ENCODE measurements around the gene SKAP2. TPM values are rescaled to one million over a fixed set of nuclear protein-coding genes. Genes with fewer than 3 reads are reported as not detected.
"Not testable (repeated sequence)": the region's sequence is repeated elsewhere in the genome, so short reads cannot be mapped to it uniquely, and the experiment has no call there.

SKAP2 gene
- polyA plus RNA-seq, 1 experiment = 16.0 TPM

- CTCF ChIA-PET = interaction anchor here (0.7 to 6.5 kb wide), 31 partner anchors 10 to 481 kb away, joined by 3 to 93 read pairs (median 5); partner anchors contain the start of genes HOXA1, HOXA4, HOXA5 and HOXA7
- DNase-seq (ENCODE audit: low read depth, low spot score) = no peak
- no peak overlapping the region for H3K4me3 ChIP-seq (ENCODE audit: low read depth, low read length)
- peak; percentile 69 for TF ChIP-seq CTCF (IDR thresholded peaks at IDR 0.05; ENCODE audit: low read depth, low read length)
- POLR2A ChIA-PET = no interaction called here
- no peak overlapping the region for H3K27ac ChIP-seq (ENCODE audit: low read depth, low read length)
- no peaks in the 10 kb centered on the region for H3K27me3 ChIP-seq (ENCODE audit: control insufficient read depth, insufficient read depth, low read length)
- H3K9me3 ChIP-seq (ENCODE audit: control insufficient read depth, insufficient read depth, low read length) = no peaks in the 10 kb centered on the region
Observed at GRCh38 chr7:26853788-26854393, 10.5 kb downstream of the SKAP2 start.

DNA sequence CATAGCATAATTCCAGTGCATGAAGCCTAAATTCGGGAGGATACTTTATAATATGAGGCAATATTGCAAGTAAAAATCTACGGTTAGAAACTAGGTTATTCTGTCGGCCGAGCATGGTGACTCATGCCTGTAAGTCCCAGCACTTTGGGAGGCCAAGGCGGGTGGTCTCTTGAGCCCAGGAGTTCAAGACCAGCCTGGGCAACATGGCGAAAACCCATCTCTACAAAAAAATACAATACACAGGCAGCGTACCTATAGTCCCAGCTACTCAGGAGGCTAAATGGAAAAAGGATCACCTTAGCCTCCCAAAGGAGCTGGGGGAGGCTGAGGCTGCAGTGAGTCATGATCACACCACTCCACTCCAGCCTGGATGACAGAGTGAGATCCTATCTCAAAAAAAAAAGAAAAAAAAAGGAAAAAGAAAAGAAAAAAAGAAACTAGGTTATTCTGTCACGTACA lies 14.2 kb downstream of the SKAP2 start:
- Histone ChIP-seq H3K9me3 (ENCODE audit: control insufficient read depth, insufficient read depth, low read length) (no peaks in the 10 kb centered on the region), H3K27me3 (ENCODE audit: control insufficient read depth, insufficient read depth, low read length) (no peaks in the 10 kb centered on the region), H3K27ac (ENCODE audit: low read depth, low read length) (no peak overlapping the region), H3K4me3 (ENCODE audit: low read depth, low read length) (no peak overlapping the region)
- TF ChIP-seq CTCF (IDR thresholded peaks at IDR 0.05; ENCODE audit: low read depth, low read length) = no peak
- DNase-seq (ENCODE audit: low read depth, low spot score) = no peak
- CTCF ChIA-PET = interaction anchor here (0.8 to 1.5 kb wide), 2 partner anchors 168 to 292 kb away, joined by 3 to 5 read pairs; no protein-coding TSS in a partner anchor
- POLR2A ChIA-PET = no interaction called here

- no peaks in the 10 kb centered on the region for H3K9me3 ChIP-seq (ENCODE audit: control insufficient read depth, insufficient read depth, low read length)
- no peak for DNase-seq (ENCODE audit: low read depth, low spot score)
- CTCF ChIA-PET = interaction anchor here (0.7 to 1.5 kb wide), 5 partner anchors 9 to 951 kb away, joined by 3 to 5 read pairs (median 3); no protein-coding TSS in a partner anchor
Observed at GRCh38 chr7:26843705-26844104, 20.7 kb downstream of the SKAP2 start.

GRCh38 chr7:26842897-26843296 lies 21.5 kb downstream of the SKAP2 start:
- no peaks in the 10 kb centered on the region for H3K27me3 ChIP-seq (ENCODE audit: control insufficient read depth, insufficient read depth, low read length)
- H3K27ac ChIP-seq (ENCODE audit: low read depth, low read length) = no peak overlapping the region
- POLR2A ChIA-PET = no interaction called here
- no peaks in the 10 kb centered on the region for H3K9me3 ChIP-seq (ENCODE audit: control insufficient read depth, insufficient read depth, low read length)
- CTCF ChIA-PET = interaction anchor here (1.0 to 1.5 kb wide), 2 partner anchors 162 to 950 kb away, joined by 3 to 4 read pairs; no protein-coding TSS in a partner anchor
- TF ChIP-seq CTCF (IDR thresholded peaks at IDR 0.05; ENCODE audit: low read depth, low read length) = no peak
- no peak overlapping the region for H3K4me3 ChIP-seq (ENCODE audit: low read depth, low read length)
- no peak for DNase-seq (ENCODE audit: low read depth, low spot score)

More at GRCh38 chr7:26843705-26844104, 20.7 kb downstream of the SKAP2 start:
- H3K4me3 ChIP-seq (ENCODE audit: low read depth, low read length) = no peak overlapping the region
- no peaks in the 10 kb centered on the region for H3K27me3 ChIP-seq (ENCODE audit: control insufficient read depth, insufficient read depth, low read length)
- POLR2A ChIA-PET = no interaction called here
- peak; percentile 40 for TF ChIP-seq CTCF (IDR thresholded peaks at IDR 0.05; ENCODE audit: low read depth, low read length)
- no peak overlapping the region for H3K27ac ChIP-seq (ENCODE audit: low read depth, low read length)

DNA sequence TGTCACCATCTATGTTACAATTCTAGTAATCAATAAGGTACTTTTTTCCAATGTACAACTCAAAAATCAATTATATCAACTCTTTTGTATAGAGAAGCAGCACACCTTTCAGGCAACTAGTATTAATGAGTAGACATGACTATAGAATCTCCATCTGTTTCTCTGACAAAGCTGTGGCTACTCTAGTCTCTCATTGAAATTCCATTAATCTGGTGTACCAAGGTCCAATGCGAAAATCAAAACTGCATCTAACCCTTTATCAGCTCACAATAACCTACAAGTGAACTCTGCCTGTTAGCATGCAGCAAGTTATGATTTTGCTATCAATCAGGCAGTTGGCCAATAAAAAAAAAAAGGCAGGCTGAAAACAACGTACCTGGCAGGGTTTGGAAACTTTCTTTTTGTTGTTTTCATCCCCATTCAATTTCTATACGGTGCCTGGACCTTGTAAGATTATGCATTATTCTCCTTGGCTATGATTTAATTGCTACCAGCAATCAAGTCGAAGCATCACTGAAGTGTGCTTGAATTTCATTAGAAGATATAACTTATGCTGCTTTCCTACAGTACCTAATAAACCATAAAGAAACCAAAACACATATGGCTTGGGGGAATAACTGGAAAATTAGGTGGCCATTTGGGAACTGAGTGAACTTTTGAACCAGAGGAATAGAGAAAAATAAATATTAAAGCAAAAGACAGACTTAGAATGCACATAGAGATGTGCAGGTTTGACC lies 23.2 kb downstream of the SKAP2 start:
- Histone ChIP-seq H3K27ac (ENCODE audit: low read depth, low read length) (no peak overlapping the region), H3K27me3 (ENCODE audit: control insufficient read depth, insufficient read depth, low read length) (no peaks in the 10 kb centered on the region), H3K4me3 (ENCODE audit: low read depth, low read length) (no peak overlapping the region), H3K9me3 (ENCODE audit: control insufficient read depth, insufficient read depth, low read length) (no peaks in the 10 kb centered on the region; the same call in 1 of the 2 replicates)
- no peak for TF ChIP-seq CTCF (IDR thresholded peaks at IDR 0.05; ENCODE audit: low read depth, low read length)
- POLR2A ChIA-PET = no interaction called here
- no peak for DNase-seq (ENCODE audit: low read depth, low spot score)
- CTCF ChIA-PET = interaction anchor here (0.6 to 1.8 kb wide), 5 partner anchors 12 to 471 kb away, joined by 3 to 5 read pairs (median 3); no protein-coding TSS in a partner anchor

DNA sequence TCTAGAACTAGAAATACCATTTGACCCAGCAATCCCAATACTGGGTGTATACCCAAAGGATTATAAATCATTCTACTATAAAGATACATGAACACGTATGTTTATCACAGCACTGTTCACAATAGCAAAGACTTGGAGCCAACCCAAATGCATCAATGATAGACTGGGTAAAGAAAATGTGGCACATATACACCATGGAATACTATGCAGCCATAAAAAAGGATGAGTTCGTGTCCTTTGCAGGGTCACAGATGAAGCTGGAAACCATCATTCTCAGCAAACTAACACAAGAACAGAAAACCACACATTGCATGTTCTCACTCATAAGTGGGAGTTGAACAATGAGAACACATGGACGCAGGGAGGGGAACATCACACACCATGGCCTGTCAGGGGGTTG lies 27.6 kb downstream of the SKAP2 start:
- CTCF ChIA-PET; H3K9me3 ChIP-seq (ENCODE audit: control insufficient read depth, insufficient read depth, low read length); DNase-seq (ENCODE audit: low read depth, low spot score); H3K27me3 ChIP-seq (ENCODE audit: control insufficient read depth, insufficient read depth, low read length); H3K27ac ChIP-seq (ENCODE audit: low read depth, low read length); POLR2A ChIA-PET; H3K4me3 ChIP-seq (ENCODE audit: low read depth, low read length): not testable (repeated sequence)

All from AG04450 (cell line).